ENCODE results near the gene TTYH3.

Gene TTYH3

GRCh38 chr7:2700141-2700850, 68.5 kb downstream of the TTYH3 start:
- Histone ChIP-seq H3K4me3 (ENCODE audit: low read depth in 1 of 2, low read length in 2 of 2) (no peak overlapping the region), H3K27me3 (ENCODE audit: low read depth, low read length) (no peaks in the 10 kb centered on the region), H3K9me3 (ENCODE audit: control insufficient read depth in 1 of 2, low read length in 2 of 2) (peaks cover 0 to 4% of the 10 kb centered on the region in 2 donors), H3K4me1 (ENCODE audit: control insufficient read depth in 1 of 2, insufficient read depth in 2 of 2, low read length in 2 of 2) (no peaks in the 10 kb centered on the region), H3K27ac (ENCODE audit: low read length) (no peak overlapping the region), H3K36me3 (ENCODE audit: control insufficient read depth in 1 of 2, insufficient read depth in 2 of 2, low read length in 2 of 2) (no peaks in the 10 kb centered on the region)

GRCh38 chr7:2701424-2701823, 69.6 kb downstream of the TTYH3 start:
- no peak overlapping the region for H3K4me3 ChIP-seq (ENCODE audit: low read depth in 1 of 2, low read length in 2 of 2)
- no peaks in the 10 kb centered on the region for H3K4me1 ChIP-seq (ENCODE audit: control insufficient read depth in 1 of 2, insufficient read depth in 2 of 2, low read length in 2 of 2)
- no peaks in the 10 kb centered on the region for H3K36me3 ChIP-seq (ENCODE audit: control insufficient read depth in 1 of 2, insufficient read depth in 2 of 2, low read length in 2 of 2)
- H3K27ac ChIP-seq (ENCODE audit: low read length), result no peak overlapping the region
- H3K9me3 ChIP-seq (ENCODE audit: control insufficient read depth in 1 of 2, low read length in 2 of 2), result peaks cover 0 to 4% of the 10 kb centered on the region in 2 donors
- no peaks in the 10 kb centered on the region for H3K27me3 ChIP-seq (ENCODE audit: low read depth, low read length)

- no peak overlapping the region for H3K27ac ChIP-seq (ENCODE audit: low read length)
- H3K27me3 ChIP-seq (ENCODE audit: low read depth, low read length), result no peaks in the 10 kb centered on the region
- H3K4me1 ChIP-seq (ENCODE audit: control insufficient read depth in 1 of 2, insufficient read depth in 2 of 2, low read length in 2 of 2), result no peaks in the 10 kb centered on the region
- peaks cover 0 to 4% of the 10 kb centered on the region in 2 donors for H3K9me3 ChIP-seq (ENCODE audit: control insufficient read depth in 1 of 2, low read length in 2 of 2)
- H3K4me3 ChIP-seq (ENCODE audit: low read depth in 1 of 2, low read length in 2 of 2), result no peak overlapping the region
- no peaks in the 10 kb centered on the region for H3K36me3 ChIP-seq (ENCODE audit: control insufficient read depth in 1 of 2, insufficient read depth in 2 of 2, low read length in 2 of 2)
Observed at GRCh38 chr7:2701832-2702593, 70.2 kb downstream of the TTYH3 start.

- Histone ChIP-seq H3K27me3 (ENCODE audit: low read depth, low read length) (no peaks in the 10 kb centered on the region), H3K27ac (ENCODE audit: low read length) (no peak overlapping the region), H3K4me1 (ENCODE audit: control insufficient read depth in 1 of 2, insufficient read depth in 2 of 2, low read length in 2 of 2) (no peaks in the 10 kb centered on the region), H3K9me3 (ENCODE audit: control insufficient read depth in 1 of 2, low read length in 2 of 2) (peaks cover 0 to 4% of the 10 kb centered on the region in 2 donors), H3K36me3 (ENCODE audit: control insufficient read depth in 1 of 2, insufficient read depth in 2 of 2, low read length in 2 of 2) (no peaks in the 10 kb centered on the region), H3K4me3 (ENCODE audit: low read depth in 1 of 2, low read length in 2 of 2) (no peak overlapping the region)
Observed at GRCh38 chr7:2702594-2702957, 70.8 kb downstream of the TTYH3 start.

DNA sequence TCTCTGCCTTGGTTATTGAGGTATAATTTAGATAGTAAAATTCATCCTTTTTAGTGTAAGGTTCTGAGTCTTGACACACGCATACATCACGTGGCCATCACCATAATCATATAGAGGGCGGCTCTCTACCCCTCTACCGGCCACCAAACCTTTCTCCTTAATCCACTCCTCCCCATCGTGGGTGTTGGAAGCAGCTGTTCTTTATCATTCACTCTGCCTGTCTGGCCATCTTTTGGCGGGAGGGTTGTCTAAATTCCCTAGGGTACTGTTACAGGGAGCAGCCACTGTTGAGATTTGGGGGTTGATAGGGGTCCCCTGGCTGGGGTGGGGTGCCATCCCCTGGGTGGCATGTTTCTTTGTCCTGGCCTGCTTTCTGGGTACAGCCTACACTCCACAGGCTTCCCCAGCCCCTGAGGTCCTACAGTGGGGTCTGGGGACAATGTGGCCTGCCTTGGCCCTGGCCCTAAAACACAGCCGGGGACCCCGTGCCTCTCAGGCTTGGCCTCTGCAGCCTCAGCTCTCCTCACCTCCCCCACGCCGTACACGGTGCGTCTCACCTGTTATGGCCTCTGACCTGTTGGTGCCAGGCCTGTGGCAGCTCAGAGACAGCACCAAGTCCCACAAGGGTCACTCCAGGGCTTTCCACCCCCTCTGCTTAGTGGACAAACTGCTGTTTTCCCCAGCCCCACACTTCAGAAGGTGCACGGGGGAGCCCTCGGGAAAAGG, 73.7 kb downstream of the TTYH3 start:
- peaks cover 0 to 4% of the 10 kb centered on the region in 2 donors for H3K9me3 ChIP-seq (ENCODE audit: control insufficient read depth in 1 of 2, low read length in 2 of 2)
- H3K27ac ChIP-seq (ENCODE audit: low read length), result no peak overlapping the region
- H3K4me1 ChIP-seq (ENCODE audit: control insufficient read depth in 1 of 2, insufficient read depth in 2 of 2, low read length in 2 of 2), result no peaks in the 10 kb centered on the region

GRCh38 chr7:2706685-2707126, 74.9 kb downstream of the TTYH3 start:
- H3K27me3 ChIP-seq (ENCODE audit: low read depth, low read length), result no peaks in the 10 kb centered on the region
- H3K4me3 ChIP-seq (ENCODE audit: low read depth in 1 of 2, low read length in 2 of 2), result no peak overlapping the region
- no peak overlapping the region for H3K27ac ChIP-seq (ENCODE audit: low read length)
- no peaks in the 10 kb centered on the region for H3K4me1 ChIP-seq (ENCODE audit: control insufficient read depth in 1 of 2, insufficient read depth in 2 of 2, low read length in 2 of 2)
- no peaks in the 10 kb centered on the region for H3K36me3 ChIP-seq (ENCODE audit: control insufficient read depth in 1 of 2, insufficient read depth in 2 of 2, low read length in 2 of 2)
- peaks cover 0 to 4% of the 10 kb centered on the region in 2 donors for H3K9me3 ChIP-seq (ENCODE audit: control insufficient read depth in 1 of 2, low read length in 2 of 2)

More for the DNA sequence above, 73.7 kb downstream of the TTYH3 start:
- H3K36me3 ChIP-seq (ENCODE audit: control insufficient read depth in 1 of 2, insufficient read depth in 2 of 2, low read length in 2 of 2), result no peaks in the 10 kb centered on the region
- no peak overlapping the region for H3K4me3 ChIP-seq (ENCODE audit: low read depth in 1 of 2, low read length in 2 of 2)
- no peaks in the 10 kb centered on the region for H3K27me3 ChIP-seq (ENCODE audit: low read depth, low read length)

- H3K9me3 ChIP-seq (ENCODE audit: control insufficient read depth in 1 of 2, low read length in 2 of 2), result peaks cover 0 to 4% of the 10 kb centered on the region in 2 donors
- no peaks in the 10 kb centered on the region for H3K4me1 ChIP-seq (ENCODE audit: control insufficient read depth in 1 of 2, insufficient read depth in 2 of 2, low read length in 2 of 2)
- H3K27ac ChIP-seq (ENCODE audit: low read length), result no peak overlapping the region
- H3K36me3 ChIP-seq (ENCODE audit: control insufficient read depth in 1 of 2, insufficient read depth in 2 of 2, low read length in 2 of 2), result no peaks in the 10 kb centered on the region
- H3K4me3 ChIP-seq (ENCODE audit: low read depth in 1 of 2, low read length in 2 of 2), result no peak overlapping the region
- H3K27me3 ChIP-seq (ENCODE audit: low read depth, low read length), result no peaks in the 10 kb centered on the region
Observed at GRCh38 chr7:2707481-2707880, 75.7 kb downstream of the TTYH3 start.

GRCh38 chr7:2708041-2708440, 76.3 kb downstream of the TTYH3 start:
- Histone ChIP-seq H3K4me3 (ENCODE audit: low read depth in 1 of 2, low read length in 2 of 2) (no peak overlapping the region), H3K27me3 (ENCODE audit: low read depth, low read length) (no peaks in the 10 kb centered on the region), H3K27ac (ENCODE audit: low read length) (no peak overlapping the region), H3K4me1 (ENCODE audit: control insufficient read depth in 1 of 2, insufficient read depth in 2 of 2, low read length in 2 of 2) (no peaks in the 10 kb centered on the region), H3K9me3 (ENCODE audit: control insufficient read depth in 1 of 2, low read length in 2 of 2) (peaks cover 0 to 4% of the 10 kb centered on the region in 2 donors), H3K36me3 (ENCODE audit: control insufficient read depth in 1 of 2, insufficient read depth in 2 of 2, low read length in 2 of 2) (no peaks in the 10 kb centered on the region)

- Histone ChIP-seq H3K9me3 (ENCODE audit: control insufficient read depth in 1 of 2, low read length in 2 of 2) (peaks cover 0 to 4% of the 10 kb centered on the region in 2 donors), H3K4me1 (ENCODE audit: control insufficient read depth in 1 of 2, insufficient read depth in 2 of 2, low read length in 2 of 2) (no peaks in the 10 kb centered on the region), H3K36me3 (ENCODE audit: control insufficient read depth in 1 of 2, insufficient read depth in 2 of 2, low read length in 2 of 2) (no peaks in the 10 kb centered on the region), H3K4me3 (ENCODE audit: low read depth in 1 of 2, low read length in 2 of 2) (no peak overlapping the region), H3K27ac (ENCODE audit: low read length) (no peak overlapping the region), H3K27me3 (ENCODE audit: low read depth, low read length) (no peaks in the 10 kb centered on the region)
Observed at GRCh38 chr7:2708547-2709310, 76.9 kb downstream of the TTYH3 start.

- no peaks in the 10 kb centered on the region for H3K27me3 ChIP-seq (ENCODE audit: low read depth, low read length)
- peaks cover 0 to under 1% of the 10 kb centered on the region in 2 donors for H3K36me3 ChIP-seq (ENCODE audit: control insufficient read depth in 1 of 2, insufficient read depth in 2 of 2, low read length in 2 of 2)
- H3K27ac ChIP-seq (ENCODE audit: low read length), result no peak overlapping the region
- peak overlapping the region; percentile 12 to 48 for H3K4me3 ChIP-seq (ENCODE audit: low read depth in 1 of 2, low read length in 2 of 2)
- H3K4me1 ChIP-seq (ENCODE audit: control insufficient read depth in 1 of 2, insufficient read depth in 2 of 2, low read length in 2 of 2), result no peaks in the 10 kb centered on the region
- H3K9me3 ChIP-seq (ENCODE audit: control insufficient read depth in 1 of 2, low read length in 2 of 2), result peaks cover 0 to 3% of the 10 kb centered on the region in 2 donors
Observed at GRCh38 chr7:2709553-2710285, 77.9 kb downstream of the TTYH3 start.
